HEK293 (cell line): ENCODE measurements around the gene EXTL1.

Experiments used
- CTCF ChIA-PET: fragments of 350-600 bp; formaldehyde crosslinking; extraction: SDS; loops from one replicate; lab custom pipeline; 2021; ENCODE audit warnings: antibody characterized with exemption; lab: Yijun Ruan, JAX
- POLR2A ChIA-PET: fragments of 300-600 bp; formaldehyde crosslinking; extraction: SDS; loops from one replicate; lab custom pipeline; 2020; ENCODE audit warnings: antibody characterized with exemption, inconsistent platforms; lab: Yijun Ruan, JAX
- H3K27ac ChIP-seq: fragments of 200-500 bp; sonication (Bioruptor generic); 2 replicates; pipeline ENCODE4 v1.5.1; 2014; ENCODE audit warnings: low read depth, low read length, control low read depth, inconsistent platforms; ENCODE audit errors: extremely low read depth
- H3K36me3 ChIP-seq, 2 experiments: fragments of 200-500 bp in 1 of 2; sonication (Bioruptor generic) in 1 of 2; 1 replicate in 1 of 2; 2 replicates in 1 of 2; pipeline ENCODE4 v1.5.1; 2014 to 2017; ENCODE audit warnings: inconsistent platforms in 2 of 2, low read length in 2 of 2; ENCODE audit not compliant: control insufficient read depth in 2 of 2, insufficient read depth in 1 of 2
- H3K4me1 ChIP-seq: fragments of 200-500 bp; sonication (Bioruptor generic); 2 replicates; pipeline ENCODE4 v1.5.1; 2014; ENCODE audit warnings: mild to moderate bottlenecking, low read length, inconsistent platforms; ENCODE audit not compliant: control insufficient read depth, insufficient read depth
- H3K4me3 ChIP-seq: 2 replicates; pipeline ENCODE4 v1.5.1; 2011; ENCODE audit warnings: low read depth, mild to moderate bottlenecking, control low read depth, low read length, moderate library complexity
- H3K9me3 ChIP-seq: fragments of 200-500 bp; sonication (Bioruptor generic); 2 replicates; pipeline ENCODE4 v1.5.1; 2014; ENCODE audit warnings: low read depth, low read length, inconsistent platforms; ENCODE audit not compliant: control insufficient read depth, insufficient read depth
- HOXD13 ChIP-seq: sonication (generic); formaldehyde crosslinking; IDR thresholded peaks from 2 replicates; pipeline ENCODE4 v1.8.0; 2022; ENCODE audit warnings: missing genetic modification reagents, borderline replicate concordance
- KLF8 ChIP-seq: fragments of 450-650 bp; formaldehyde crosslinking; IDR thresholded peaks from 2 replicates; pipeline ENCODE4 v1.5.1; 2016; ENCODE audit warnings: missing biosample characterization, missing genetic modification characterization
- OSR2 ChIP-seq: fragments of 450-650 bp; formaldehyde crosslinking; IDR thresholded peaks from 2 replicates; pipeline ENCODE4 v1.5.1; 2016; ENCODE audit warnings: missing biosample characterization, missing genetic modification characterization
- PATZ1 ChIP-seq: fragments of 450-650 bp; formaldehyde crosslinking; IDR thresholded peaks from 2 replicates; pipeline ENCODE4 v1.5.1; 2016; ENCODE audit warnings: missing biosample characterization, missing genetic modification characterization
- ZBTB49 ChIP-seq: fragments of 450-650 bp; formaldehyde crosslinking; IDR thresholded peaks from 2 replicates; pipeline ENCODE4 v1.5.1; 2016; ENCODE audit warnings: missing biosample characterization, missing genetic modification characterization, low read depth
- ZIC2 ChIP-seq: fragments of 450-650 bp; formaldehyde crosslinking; IDR thresholded peaks from 2 replicates; pipeline ENCODE4 v1.5.1; 2016; ENCODE audit warnings: missing biosample characterization, missing genetic modification characterization
- ZNF112 ChIP-seq: fragments of 450-650 bp; formaldehyde crosslinking; IDR thresholded peaks from 2 replicates; pipeline ENCODE4 v1.5.0; 2017; ENCODE audit warnings: missing biosample characterization, missing genetic modification characterization
- ZNF146 ChIP-seq: fragments of 450-650 bp; formaldehyde crosslinking; IDR thresholded peaks from 2 replicates; pipeline ENCODE4 v1.5.1; 2016; ENCODE audit warnings: missing biosample characterization, missing genetic modification characterization
- ZNF202 ChIP-seq: fragments of 450-650 bp; formaldehyde crosslinking; IDR thresholded peaks from 2 replicates; pipeline ENCODE4 v1.5.1; 2016; ENCODE audit warnings: missing biosample characterization, missing genetic modification characterization, borderline replicate concordance
- ZNF214 ChIP-seq: fragments of 450-650 bp; formaldehyde crosslinking; IDR thresholded peaks from 2 replicates; pipeline ENCODE4 v1.5.1; 2017; ENCODE audit warnings: missing biosample characterization, mild to moderate bottlenecking, missing genetic modification characterization, borderline replicate concordance
- ZNF23 ChIP-seq: fragments of 450-650 bp; formaldehyde crosslinking; IDR thresholded peaks from 2 replicates; pipeline ENCODE4 v1.5.1; 2016; ENCODE audit warnings: missing biosample characterization, missing genetic modification characterization, borderline replicate concordance
- ZNF280D ChIP-seq: fragments of 450-650 bp; formaldehyde crosslinking; IDR thresholded peaks from 2 replicates; pipeline ENCODE4 v1.5.1; 2016; ENCODE audit warnings: missing biosample characterization, missing genetic modification characterization
- ZNF302 ChIP-seq: fragments of 450-650 bp; formaldehyde crosslinking; IDR thresholded peaks from 2 replicates; pipeline ENCODE4 v1.5.1; 2016; ENCODE audit warnings: missing biosample characterization, missing genetic modification characterization, low read depth
- ZNF555 ChIP-seq: fragments of 450-650 bp; formaldehyde crosslinking; conservative IDR thresholded peaks from 2 replicates; pipeline ENCODE4 v1.5.1; 2017; ENCODE audit warnings: missing biosample characterization, mild to moderate bottlenecking, missing genetic modification characterization, inconsistent platforms
- ZNF585B ChIP-seq: fragments of 450-650 bp; formaldehyde crosslinking; IDR thresholded peaks from 2 replicates; pipeline ENCODE4 v1.5.1; 2016; ENCODE audit warnings: missing biosample characterization, missing genetic modification characterization
- ZNF704 ChIP-seq: fragments of 450-650 bp; formaldehyde crosslinking; IDR thresholded peaks from 2 replicates; pipeline ENCODE4 v1.5.1; 2016; ENCODE audit warnings: missing biosample characterization, missing genetic modification characterization
- ZNF747 ChIP-seq: fragments of 450-650 bp; formaldehyde crosslinking; IDR thresholded peaks from 2 replicates; pipeline ENCODE4 v1.5.1; 2016; ENCODE audit warnings: missing biosample characterization, missing genetic modification characterization
- ZNF830 ChIP-seq: fragments of 450-650 bp; IDR thresholded peaks from 2 replicates; pipeline ENCODE4 v1.5.0; 2018; ENCODE audit warnings: missing biosample characterization, missing genetic modification characterization, low read depth, mild to moderate bottlenecking, moderate library complexity
- ZSCAN16 ChIP-seq: fragments of 450-650 bp; formaldehyde crosslinking; IDR thresholded peaks from 2 replicates; pipeline ENCODE4 v1.5.1; 2016; ENCODE audit warnings: missing biosample characterization, missing genetic modification characterization
- TF ChIP-seq, protein P1 (sequence below): fragments of 450-650 bp; formaldehyde crosslinking; IDR thresholded peaks from 2 replicates; pipeline ENCODE4 v1.5.1; 2016; ENCODE audit warnings: missing biosample characterization, missing genetic modification characterization

Gene EXTL1

DNA sequence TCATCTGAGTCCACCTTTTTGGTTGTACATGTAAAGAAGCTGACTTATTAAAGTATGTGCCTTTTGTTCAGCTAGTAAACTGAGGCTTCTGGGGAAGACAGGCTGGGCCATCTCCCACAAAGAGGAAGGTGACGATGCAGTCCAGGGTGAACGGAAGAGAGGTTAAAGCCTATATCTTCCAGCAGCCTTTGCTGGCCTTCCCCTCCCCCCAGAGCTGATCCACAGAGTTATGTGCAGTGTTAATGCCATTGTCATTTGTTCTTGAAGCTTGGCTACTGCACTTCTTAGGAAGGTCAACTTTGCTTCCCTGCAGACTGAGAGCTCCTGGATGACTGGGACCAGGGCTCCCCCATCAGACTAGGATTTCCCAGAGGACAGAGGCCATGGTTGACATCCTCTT is 22.2 kb downstream of the EXTL1 start:
- H3K9me3 ChIP-seq, result no peaks in the 10 kb centered on the region
- CTCF ChIA-PET, result interaction anchor here (0.6 to 2.5 kb wide), 5 partner anchors 9 to 1176 kb away, joined by 3 to 9 read pairs (median 3); no protein-coding TSS in a partner anchor
- TF ChIP-seq ZNF585B (tag by site-specific recombination), result no peak
- no peak for TF ChIP-seq ZNF830 (tag by site-specific recombination)
- TF ChIP-seq KLF8, result no peak
- no peak for TF ChIP-seq ZNF302 (tag by site-specific recombination)
- no peak for TF ChIP-seq ZBTB49
- no peak for TF ChIP-seq ZIC2
- TF ChIP-seq, protein P1, sequence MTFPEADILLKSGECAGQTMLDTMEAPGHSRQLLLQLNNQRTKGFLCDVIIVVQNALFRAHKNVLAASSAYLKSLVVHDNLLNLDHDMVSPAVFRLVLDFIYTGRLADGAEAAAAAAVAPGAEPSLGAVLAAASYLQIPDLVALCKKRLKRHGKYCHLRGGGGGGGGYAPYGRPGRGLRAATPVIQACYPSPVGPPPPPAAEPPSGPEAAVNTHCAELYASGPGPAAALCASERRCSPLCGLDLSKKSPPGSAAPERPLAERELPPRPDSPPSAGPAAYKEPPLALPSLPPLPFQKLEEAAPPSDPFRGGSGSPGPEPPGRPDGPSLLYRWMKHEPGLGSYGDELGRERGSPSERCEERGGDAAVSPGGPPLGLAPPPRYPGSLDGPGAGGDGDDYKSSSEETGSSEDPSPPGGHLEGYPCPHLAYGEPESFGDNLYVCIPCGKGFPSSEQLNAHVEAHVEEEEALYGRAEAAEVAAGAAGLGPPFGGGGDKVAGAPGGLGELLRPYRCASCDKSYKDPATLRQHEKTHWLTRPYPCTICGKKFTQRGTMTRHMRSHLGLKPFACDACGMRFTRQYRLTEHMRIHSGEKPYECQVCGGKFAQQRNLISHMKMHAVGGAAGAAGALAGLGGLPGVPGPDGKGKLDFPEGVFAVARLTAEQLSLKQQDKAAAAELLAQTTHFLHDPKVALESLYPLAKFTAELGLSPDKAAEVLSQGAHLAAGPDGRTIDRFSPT (tag by site-specific recombination), result no peak
- no peak for TF ChIP-seq PATZ1 (tag by site-specific recombination)
- TF ChIP-seq OSR2 (tag by site-specific recombination), result no peak
- TF ChIP-seq ZSCAN16 (tag by site-specific recombination), result no peak
- TF ChIP-seq ZNF146 (tag by site-specific recombination), result no peak
- TF ChIP-seq ZNF280D (tag by site-specific recombination), result no peak
- no peak for TF ChIP-seq ZNF214
- no peak for TF ChIP-seq ZNF202 (tag by site-specific recombination)
- no peak for TF ChIP-seq ZNF704
- TF ChIP-seq ZNF112 (tag by site-specific recombination), result no peak
- no peak for TF ChIP-seq ZNF23 (tag by site-specific recombination)
- no peak for TF ChIP-seq ZNF747 (tag by site-specific recombination)
- TF ChIP-seq ZNF555 (tag by site-specific recombination), result no peak
- TF ChIP-seq HOXD13 (CRISPR knock-in tag), result no peak
- TF ChIP-seq, all 188 proteins: peak for 0
- Histone ChIP-seq H3K36me3 (no peaks in the 10 kb centered on the region), H3K4me1 (no peaks in the 10 kb centered on the region), H3K27ac (no peak overlapping the region), H3K4me3 (no peak overlapping the region)
- POLR2A ChIA-PET, result no interaction called here
